Measurements from ENCODE around the gene AMIGO2.
A peak's percentile ranks its signal among the peaks of the same experiment; 100 is the strongest.
"Not testable (repeated sequence)": the region's sequence is repeated elsewhere in the genome, so short reads cannot be mapped to it uniquely, and the experiment has no call there.

The AMIGO2 gene

DNA sequence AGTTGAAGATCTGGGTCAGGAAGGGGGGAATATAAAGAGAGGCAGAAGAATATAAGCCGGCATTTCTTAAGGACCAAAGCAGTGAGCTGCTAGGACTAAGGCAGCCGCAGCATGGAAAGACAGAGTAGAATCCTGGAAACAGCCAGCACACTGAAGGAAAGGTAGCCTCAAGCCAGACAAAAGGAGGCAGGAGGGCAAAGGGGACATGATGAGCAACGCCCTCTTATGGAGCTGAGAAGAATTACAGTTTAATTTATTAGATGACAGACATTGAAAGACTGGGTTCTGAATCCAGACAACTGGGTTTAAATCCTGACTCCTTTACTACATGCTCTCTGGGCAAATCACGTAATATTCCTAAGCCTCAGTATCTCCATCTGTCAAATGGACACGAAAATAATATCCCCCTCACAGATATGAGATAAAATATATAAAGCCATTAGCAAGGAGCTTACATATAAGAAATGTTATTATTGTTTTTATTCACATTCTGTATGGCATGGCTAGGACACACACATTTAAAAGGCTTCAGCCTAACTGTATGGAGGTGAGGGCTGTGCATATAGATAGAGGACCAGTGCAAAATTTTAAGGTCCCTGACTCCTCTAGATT is 8.4 kb downstream of the AMIGO2 start:
- peak; percentile 67 for DNase-seq

DNA sequence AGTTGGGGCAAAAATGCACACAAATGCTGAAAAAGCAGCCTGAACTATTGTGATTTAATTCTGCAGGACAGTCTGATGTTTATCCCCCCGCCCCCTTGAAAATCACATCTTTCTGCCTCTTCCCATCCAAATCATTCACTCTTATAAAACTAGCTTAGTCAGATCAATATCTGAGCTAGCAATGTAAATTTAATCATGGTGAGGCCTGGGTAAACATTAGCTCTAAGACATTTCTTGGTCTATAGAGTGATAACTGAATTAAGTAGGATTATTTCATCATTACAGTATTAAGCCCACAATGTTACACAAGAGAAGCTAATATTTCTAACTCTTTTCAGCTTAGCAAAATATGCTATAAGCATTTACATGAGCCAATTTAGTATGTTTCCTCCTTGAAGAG is 9.4 kb downstream of the AMIGO2 start:
- no peak for DNase-seq

DNA sequence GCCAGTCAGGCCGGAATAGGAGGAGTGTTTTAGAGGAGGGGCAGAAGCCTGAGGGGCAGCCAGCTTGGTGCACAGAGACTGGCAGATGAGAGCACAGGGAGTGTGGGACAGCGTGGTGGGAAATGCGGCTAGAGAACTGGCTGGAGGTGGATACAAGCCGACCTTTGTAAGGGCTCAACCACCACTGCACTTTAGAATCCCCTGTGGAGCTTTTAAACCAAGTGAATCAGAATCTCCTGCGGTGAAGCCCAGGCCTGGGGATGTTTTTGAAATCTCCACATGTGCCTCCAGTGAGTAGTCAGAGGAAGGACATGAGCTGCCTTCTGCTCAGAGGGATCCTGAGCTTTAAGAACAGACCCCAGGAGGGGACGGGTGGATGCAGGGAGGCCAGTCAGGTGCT is 11.2 kb downstream of the AMIGO2 start:
- no peak for DNase-seq

- no peak for DNase-seq
Observed at GRCh38 chr12:47067771-47068431, 11.9 kb downstream of the AMIGO2 start.

DNA sequence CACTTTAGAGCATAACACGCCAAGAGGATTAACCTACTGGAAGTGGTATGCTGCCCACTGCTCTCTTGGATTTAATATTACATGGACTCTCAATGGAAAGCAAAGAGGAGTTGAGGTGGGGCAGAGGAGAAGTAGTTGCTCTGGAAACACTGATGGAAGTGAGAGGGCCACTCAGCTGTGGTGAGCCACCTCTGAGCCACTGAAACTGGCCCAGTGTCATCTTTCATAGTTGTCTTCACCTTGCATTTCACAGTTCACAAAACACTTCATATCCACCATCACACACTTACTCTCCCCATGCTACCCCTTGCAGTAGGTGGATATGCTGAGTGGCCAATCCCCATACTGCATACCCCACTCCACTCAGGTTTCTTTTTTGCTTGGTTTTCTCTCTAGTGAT is 12.6 kb downstream of the AMIGO2 start:
- no peak for DNase-seq

- DNase-seq = no peak
Observed at GRCh38 chr12:47066278-47067025, 13.3 kb downstream of the AMIGO2 start.

- DNase-seq = no peak
Observed at GRCh38 chr12:47065546-47065945, 14.2 kb downstream of the AMIGO2 start.

GRCh38 chr12:47058640-47059039 is 21.1 kb downstream of the AMIGO2 start:
- DNase-seq = not testable (repeated sequence)

- not testable (repeated sequence) for DNase-seq
Observed at GRCh38 chr12:47056944-47057343, 22.8 kb downstream of the AMIGO2 start.

DNA sequence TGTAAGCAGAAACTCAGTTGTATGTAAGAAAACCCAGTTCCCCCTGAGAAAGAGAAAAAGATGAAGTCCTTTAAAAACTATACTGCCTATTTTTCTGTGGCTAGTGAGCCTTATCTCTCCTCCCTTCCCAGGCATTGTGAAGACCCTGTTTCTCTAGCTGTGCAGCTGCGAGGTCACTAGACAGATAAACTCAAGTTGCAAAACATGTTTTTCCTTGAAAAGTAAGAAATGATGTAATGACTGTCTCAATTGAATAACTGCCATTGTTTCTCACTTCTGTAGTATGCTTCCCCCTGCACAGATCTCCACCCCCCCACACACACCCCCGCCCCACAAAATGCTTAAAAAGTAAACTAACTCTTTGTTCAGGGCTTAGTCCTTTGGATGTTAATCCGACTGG is 23.9 kb downstream of the AMIGO2 start:
- DNase-seq = peak; percentile 79

DNA sequence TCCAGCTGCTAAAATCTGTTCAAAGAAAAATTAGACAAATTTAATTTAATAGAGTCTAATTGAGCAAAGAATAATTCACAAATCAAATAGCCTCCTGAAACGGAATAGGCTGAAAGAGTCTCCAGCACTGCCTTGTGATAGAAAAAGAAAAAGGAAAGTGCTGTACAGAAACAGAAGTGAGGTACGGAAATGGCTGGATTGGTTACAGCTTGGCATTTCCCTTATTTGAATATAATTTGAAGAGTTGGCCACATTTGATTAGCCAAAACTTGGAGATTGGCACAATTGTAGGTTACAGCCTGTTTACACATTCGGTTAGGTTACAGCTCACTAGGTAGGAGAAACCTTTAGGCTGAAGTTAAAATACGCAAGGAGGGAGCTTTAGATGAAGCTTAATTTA is 25.1 kb downstream of the AMIGO2 start:
- no peak for DNase-seq

- DNase-seq = no peak
Observed at GRCh38 chr12:47053961-47054360, 25.8 kb downstream of the AMIGO2 start.

- DNase-seq = peak; percentile 27
Observed at GRCh38 chr12:47052274-47052673, 27.5 kb downstream of the AMIGO2 start.

- not testable (repeated sequence) for DNase-seq
Observed at GRCh38 chr12:47051291-47051690, 28.5 kb downstream of the AMIGO2 start.

DNA sequence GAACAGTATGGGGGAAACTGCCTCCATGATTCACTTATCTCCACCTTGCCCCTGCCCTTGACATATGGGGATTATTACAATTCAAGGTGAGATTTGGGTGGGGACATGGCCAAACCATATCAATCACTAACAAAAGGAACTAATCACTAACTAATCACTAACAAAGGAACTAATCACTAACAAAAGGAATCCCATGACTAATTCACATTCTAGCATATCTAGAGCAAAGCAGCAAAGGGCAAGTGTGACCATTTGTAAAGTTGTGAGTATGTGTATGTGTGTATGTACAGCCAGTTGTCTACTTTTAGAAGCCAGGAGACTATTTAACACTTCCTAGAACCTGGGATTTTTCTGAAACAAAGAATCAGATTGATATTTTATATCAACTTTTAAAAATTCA is 31.2 kb downstream of the AMIGO2 start:
- no peak for DNase-seq

DNA sequence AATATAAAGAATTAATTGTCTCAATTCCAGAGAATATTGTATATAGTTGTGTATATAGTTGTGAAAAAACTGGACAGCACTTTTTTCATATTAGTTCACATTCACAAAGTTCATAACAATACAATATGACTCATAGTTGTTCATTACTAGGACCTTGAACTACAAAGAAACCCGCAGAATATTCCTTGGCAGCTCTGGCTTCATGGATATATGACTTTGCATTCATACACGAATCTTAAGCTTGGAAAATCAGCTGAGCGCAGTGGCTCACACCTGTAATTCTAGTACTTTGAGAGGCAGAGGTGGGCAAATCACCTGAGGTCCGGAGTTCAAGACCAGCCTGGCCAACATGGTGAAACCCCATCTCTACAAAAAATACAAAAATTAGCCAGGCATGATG is 38.4 kb downstream of the AMIGO2 start:
- no peak for DNase-seq

- no peak for DNase-seq
Observed at GRCh38 chr12:47039756-47040155, 40.0 kb downstream of the AMIGO2 start.

DNA sequence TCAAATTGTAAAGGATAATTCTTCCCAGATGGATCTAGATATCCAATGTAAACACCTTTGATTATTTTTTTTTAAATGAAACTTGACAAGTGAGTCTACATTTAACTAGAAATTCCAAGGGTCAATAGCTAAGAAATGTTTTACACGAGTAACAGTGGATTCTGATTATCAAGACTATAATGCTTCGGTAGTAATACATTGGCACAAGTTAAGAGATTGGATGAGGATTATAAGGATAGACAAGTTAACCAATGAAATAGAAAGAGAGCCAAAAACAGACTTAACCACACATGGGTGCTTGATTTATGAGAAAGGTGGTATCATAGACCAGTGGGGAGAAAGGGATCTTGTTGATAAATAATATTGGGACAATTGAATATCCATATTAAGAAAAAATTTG is 40.7 kb downstream of the AMIGO2 start:
- no peak for DNase-seq

DNA sequence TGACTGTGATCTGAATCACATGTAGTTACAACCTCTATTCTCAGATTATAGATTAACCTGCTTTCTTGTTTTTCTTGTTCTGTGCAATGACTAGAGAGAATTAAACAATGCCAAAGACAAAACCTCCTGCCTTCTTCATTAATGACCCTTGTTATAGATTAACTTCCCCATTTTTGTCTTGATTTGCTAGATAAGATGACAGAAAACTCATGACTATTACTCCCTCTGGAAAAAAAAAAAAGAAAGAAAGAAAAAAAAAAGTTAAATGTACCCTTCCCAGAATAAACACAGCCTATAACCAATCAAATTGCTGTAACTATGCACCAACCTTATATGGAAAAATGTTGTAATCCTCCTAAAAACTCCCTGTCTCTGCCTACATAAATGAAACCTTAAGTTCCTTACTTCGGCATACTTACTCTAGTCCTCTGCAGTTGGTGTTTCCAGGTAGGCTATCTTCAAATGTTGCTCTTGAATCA is 41.5 kb downstream of the AMIGO2 start:
- DNase-seq = peak; percentile 40

DNA sequence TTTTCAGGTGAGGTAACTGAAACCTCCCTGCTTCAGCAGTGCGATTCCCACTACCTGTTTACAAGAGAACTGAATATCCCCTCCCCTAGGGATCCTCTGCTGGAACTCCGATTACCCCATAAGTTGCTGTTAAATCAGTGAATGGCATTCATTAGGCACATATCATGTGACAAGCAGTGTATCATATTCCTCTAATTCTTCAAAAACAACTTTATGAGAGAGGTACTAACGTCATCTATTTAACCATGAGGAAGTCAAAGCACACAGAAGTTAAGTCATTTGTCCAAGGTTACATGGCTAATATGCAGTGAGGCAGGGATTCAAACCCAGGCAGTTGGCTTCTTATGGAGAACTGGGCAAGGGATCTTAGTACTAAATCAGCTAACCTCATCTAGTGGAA is 44.3 kb downstream of the AMIGO2 start:
- DNase-seq = no peak

DNA sequence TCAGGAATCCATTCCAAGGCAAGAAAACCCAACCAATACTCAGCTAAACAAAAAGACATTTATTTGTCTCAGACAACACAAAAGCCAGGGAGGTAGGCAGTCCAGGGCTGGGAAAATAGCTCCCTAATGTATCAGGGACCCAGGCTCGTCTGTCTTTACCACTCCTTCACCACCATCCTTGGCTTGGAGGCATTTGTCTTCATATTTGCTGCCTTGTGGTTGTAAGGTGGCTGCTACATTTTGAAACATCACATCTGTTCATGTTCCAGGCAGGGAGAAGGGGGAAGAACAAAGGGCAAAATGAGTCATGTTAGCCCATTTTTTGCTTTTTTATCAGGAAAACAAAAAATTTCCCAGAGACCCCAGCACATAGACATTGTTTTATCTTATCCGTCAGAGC is 45.1 kb downstream of the AMIGO2 start:
- no peak for DNase-seq

DNA sequence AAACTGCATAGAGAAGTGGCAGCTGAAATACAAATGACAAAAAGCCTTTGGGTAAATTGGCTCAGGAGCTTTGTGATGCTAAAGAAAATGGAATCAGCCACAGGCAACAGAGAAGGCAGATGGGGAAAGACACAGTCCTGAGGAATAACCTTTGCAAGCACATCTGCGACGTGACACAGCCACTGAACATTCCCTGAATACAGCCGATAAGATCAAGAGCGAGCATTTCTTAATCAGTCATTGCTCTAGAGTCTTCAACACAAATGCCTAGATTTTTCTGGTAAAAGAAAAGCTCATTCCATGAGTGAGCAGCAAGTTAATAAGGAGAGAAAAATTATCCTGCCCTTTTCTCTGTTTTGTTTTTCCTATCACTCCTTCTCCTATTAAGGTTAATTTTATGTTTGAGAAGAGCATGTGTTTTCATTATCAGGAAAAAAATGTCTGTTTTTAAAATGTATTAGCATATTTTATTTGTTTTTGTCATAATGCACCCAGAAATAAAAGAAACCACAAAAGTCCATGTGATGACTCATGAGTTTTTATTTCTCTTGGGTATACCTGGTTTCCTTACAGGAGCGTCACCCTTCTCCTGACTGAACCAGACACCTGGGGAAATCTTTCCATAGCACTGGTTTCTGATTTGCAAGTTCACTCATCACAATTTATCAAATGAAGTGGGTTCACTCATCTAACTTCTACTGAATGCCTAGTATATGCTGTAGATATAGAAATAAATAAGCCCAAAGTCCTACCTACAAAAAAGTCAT is 45.8 kb downstream of the AMIGO2 start:
- no peak for DNase-seq

- DNase-seq = no peak
Observed at GRCh38 chr12:47033081-47033480, 46.7 kb downstream of the AMIGO2 start.
